ENCODE results near the gene DCUN1D2.

- TF ChIP-seq TAF1 (IDR thresholded peaks at IDR 0.05; ENCODE audit: low read depth, low read length) = no peak
- TF ChIP-seq POLR2A (IDR thresholded peaks at IDR 0.05; ENCODE audit: low read depth, low read length) = no peak
- TF ChIP-seq POLR2AphosphoS5 (IDR thresholded peaks at IDR 0.05; ENCODE audit: low read depth, low read length) = no peak
- no peak for TF ChIP-seq SPI1 (IDR thresholded peaks at IDR 0.05; ENCODE audit: low read depth, low read length)
- TF ChIP-seq POU2F2 (IDR thresholded peaks at IDR 0.05; ENCODE audit: low read depth, low read length) = no peak
- TF ChIP-seq PAX5 (IDR thresholded peaks at IDR 0.05; ENCODE audit: insufficient read depth, low read length, severe bottlenecking) = no peak
Observed at GRCh38 chr13:113472355-113473025, 18.0 kb downstream of the DCUN1D2 start.
